PC-9 (cell line): ENCODE results near the gene NRG2. TPM values are rescaled to one million over a fixed set of nuclear protein-coding genes. Genes with fewer than 3 reads are reported as not detected.

ENCODE experiments used
- BruUV-seq: library from RNA; stranded (reverse); fragments of 400-500 nt; replicated peaks from 2 replicates; lab custom pipeline; 2021; lab: Mats Ljungman, UMichigan
- CTCF ChIA-PET: fragments of 300-600 bp; sonication (Branson Sonifier 250); formaldehyde crosslinking; loops from one replicate; lab custom pipeline; 2022; ENCODE audit warnings: antibody characterized with exemption; lab: Charles Lee
- POLR2A ChIA-PET: fragments of 300-600 bp; sonication (Branson Sonifier 250); formaldehyde crosslinking; loops from one replicate; lab custom pipeline; 2022; ENCODE audit warnings: antibody characterized with exemption; ENCODE audit not compliant: unreplicated experiment; lab: Charles Lee
- DNase-seq, 2 experiments: peaks; one replicate each; pipeline versions ENCODE4 v3.0.0 to v3.0.0-alpha.2; 2015 to 2022; ENCODE audit warnings: mixed read lengths in 1 of 2
- H2AFZ ChIP-seq: fragments of 200-600 bp; sonication (generic); 2 replicates; pipeline ENCODE4 v1.8.1; 2017; ENCODE audit warnings: antibody characterized with exemption
- H3F3A ChIP-seq: fragments of 200-600 bp; sonication (generic); 2 replicates; pipeline ENCODE4 v1.8.1; 2017; ENCODE audit warnings: antibody characterized with exemption, mild to moderate bottlenecking, low read depth; ENCODE audit not compliant: insufficient read depth
- H3K27ac ChIP-seq: fragments of 200-600 bp; sonication (generic); 2 replicates; pipeline ENCODE4 v1.6.1; 2016; ENCODE audit warnings: mixed run types
- H3K27me3 ChIP-seq: fragments of 200-600 bp; sonication (generic); 2 replicates; pipeline ENCODE4 v1.6.1; 2016; ENCODE audit warnings: low read depth, mixed run types; ENCODE audit not compliant: insufficient read depth
- H3K36me3 ChIP-seq: fragments of 200-600 bp; sonication (generic); 2 replicates; pipeline ENCODE4 v1.6.1; 2016; ENCODE audit warnings: low read depth, mixed run types
- H3K4me1 ChIP-seq: fragments of 200-600 bp; sonication (generic); replicated peaks from 2 replicates; pipeline ENCODE4 v1.6.1; 2016; ENCODE audit warnings: mixed run types; ENCODE audit not compliant: insufficient read depth
- H3K4me2 ChIP-seq: fragments of 200-600 bp; sonication (generic); 2 replicates; pipeline ENCODE4 v1.6.1; 2017; ENCODE audit warnings: mixed run types
- H3K4me3 ChIP-seq: fragments of 200-600 bp; sonication (generic); 2 replicates; pipeline ENCODE4 v1.6.1; 2016; ENCODE audit warnings: mixed run types
- H3K79me2 ChIP-seq: fragments of 200-600 bp; sonication (generic); 2 replicates; pipeline ENCODE4 v1.6.1; 2017; ENCODE audit warnings: low read depth, mixed run types
- H3K9me2 ChIP-seq: fragments of 200-600 bp; sonication (generic); 2 replicates; pipeline ENCODE4 v1.8.1; 2017; ENCODE audit warnings: mild to moderate bottlenecking; ENCODE audit not compliant: insufficient read depth
- H3K9me3 ChIP-seq: fragments of 200-600 bp; sonication (generic); 2 replicates; pipeline ENCODE4 v1.8.1; 2016; ENCODE audit warnings: low read depth; ENCODE audit not compliant: insufficient read depth
- H4K20me1 ChIP-seq: fragments of 200-600 bp; sonication (generic); 2 replicates; pipeline ENCODE4 v1.8.1; 2017; ENCODE audit not compliant: insufficient read depth
- EZH2 ChIP-seq: fragments of 200-600 bp; sonication (generic); IDR thresholded peaks from 2 replicates; pipeline ENCODE4 v1.8.0; 2017; ENCODE audit warnings: antibody characterized with exemption, low read depth
- intact Hi-C: fragments of 100-400 bp; cut with micrococcal nuclease; formaldehyde crosslinking; loops from one replicate; pipeline ENCODE4 v1.10.0; 2022; ENCODE audit not compliant: unreplicated experiment
- total RNA-seq: library from RNA; stranded (reverse); gene quantifications from 2 replicates; pipeline ENCODE4 v1.2.3, GENCODE V29; 2021
- TF ChIP-seq, protein P1 (sequence below): fragments of 200-600 bp; sonication (generic); conservative IDR thresholded peaks from 2 replicates; pipeline ENCODE4 v1.6.1; 2017; ENCODE audit warnings: mixed run types, antibody characterized with exemption, mild to moderate bottlenecking, moderate library complexity

Gene NRG2
- total RNA-seq, 1 experiment from 2014 or later, result not detected

DNA sequence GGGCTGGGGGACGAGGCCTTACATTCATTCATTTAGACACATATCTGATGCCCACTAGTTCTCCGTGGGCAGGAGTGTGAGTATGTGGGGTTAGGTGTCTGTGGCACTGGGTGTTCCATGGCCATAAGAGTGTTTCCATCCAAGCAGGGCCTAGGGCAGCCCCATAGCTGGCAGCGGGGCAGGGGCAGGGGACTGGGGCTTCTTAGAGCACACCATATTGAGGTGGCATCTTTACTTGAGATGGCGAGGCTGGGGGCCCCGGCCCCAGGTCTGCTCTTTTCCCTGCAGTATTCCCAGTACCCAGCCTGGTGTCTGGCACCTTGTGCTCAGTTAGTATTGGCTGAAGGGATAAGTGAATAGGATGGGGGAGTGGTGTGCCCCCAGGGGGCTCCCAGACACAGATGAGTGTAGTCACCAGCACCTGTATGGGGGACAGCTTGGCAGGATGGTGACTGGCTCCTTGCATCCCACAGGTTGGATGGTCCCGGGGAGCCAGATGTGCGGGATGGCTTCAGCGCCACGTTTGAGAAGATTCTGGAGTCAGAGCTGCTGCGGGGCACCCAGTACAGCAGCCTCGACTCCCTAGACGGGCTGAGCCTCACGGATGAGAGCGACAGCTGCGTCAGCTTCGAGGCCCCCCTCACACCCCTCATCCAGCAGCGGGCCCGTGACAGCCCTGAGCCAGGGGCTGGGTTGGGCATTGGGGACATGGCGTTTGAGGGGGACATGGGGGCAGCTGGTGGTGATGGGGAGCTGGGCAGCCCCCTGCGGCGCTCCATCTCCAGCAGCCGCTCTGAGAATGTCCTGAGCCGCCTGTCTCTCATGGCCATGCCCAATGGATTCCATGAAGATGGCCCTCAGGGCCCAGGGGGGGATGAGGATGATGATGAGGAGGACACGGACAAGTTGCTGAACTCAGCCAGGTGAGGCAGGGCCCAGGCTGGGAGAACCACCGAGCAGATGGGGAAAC, 230.0 kb downstream of the NRG2 start:
- H4K20me1 ChIP-seq, result no peaks in the 10 kb centered on the region
- no TSS peak for BruUV-seq
- intact Hi-C loops, result no loop called here
- ChIA-PET CTCF (interaction anchor here (0.8 kb wide), 1 partner anchor 308 kb away, joined by 3 read pairs; no protein-coding TSS in a partner anchor), POLR2A (no interaction called here)
- no peaks in the 10 kb centered on the region for H3K36me3 ChIP-seq
- TF ChIP-seq EZH2, result no peak
- TF ChIP-seq, protein P1, sequence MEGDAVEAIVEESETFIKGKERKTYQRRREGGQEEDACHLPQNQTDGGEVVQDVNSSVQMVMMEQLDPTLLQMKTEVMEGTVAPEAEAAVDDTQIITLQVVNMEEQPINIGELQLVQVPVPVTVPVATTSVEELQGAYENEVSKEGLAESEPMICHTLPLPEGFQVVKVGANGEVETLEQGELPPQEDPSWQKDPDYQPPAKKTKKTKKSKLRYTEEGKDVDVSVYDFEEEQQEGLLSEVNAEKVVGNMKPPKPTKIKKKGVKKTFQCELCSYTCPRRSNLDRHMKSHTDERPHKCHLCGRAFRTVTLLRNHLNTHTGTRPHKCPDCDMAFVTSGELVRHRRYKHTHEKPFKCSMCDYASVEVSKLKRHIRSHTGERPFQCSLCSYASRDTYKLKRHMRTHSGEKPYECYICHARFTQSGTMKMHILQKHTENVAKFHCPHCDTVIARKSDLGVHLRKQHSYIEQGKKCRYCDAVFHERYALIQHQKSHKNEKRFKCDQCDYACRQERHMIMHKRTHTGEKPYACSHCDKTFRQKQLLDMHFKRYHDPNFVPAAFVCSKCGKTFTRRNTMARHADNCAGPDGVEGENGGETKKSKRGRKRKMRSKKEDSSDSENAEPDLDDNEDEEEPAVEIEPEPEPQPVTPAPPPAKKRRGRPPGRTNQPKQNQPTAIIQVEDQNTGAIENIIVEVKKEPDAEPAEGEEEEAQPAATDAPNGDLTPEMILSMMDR, result no peak
- H3K4me1 ChIP-seq, result no peaks in the 10 kb centered on the region
- no peak overlapping the region for H3K27ac ChIP-seq
- no peak overlapping the region for H3K4me2 ChIP-seq
- no peaks in the 10 kb centered on the region for H3F3A ChIP-seq
- no peak for DNase-seq
- no peak overlapping the region for H2AFZ ChIP-seq
- no peaks in the 10 kb centered on the region for H3K79me2 ChIP-seq
- no peak overlapping the region for H3K4me3 ChIP-seq
- no peaks in the 10 kb centered on the region for H3K9me3 ChIP-seq
- no peaks in the 10 kb centered on the region for H3K9me2 ChIP-seq
- peaks cover 86% of the 10 kb centered on the region for H3K27me3 ChIP-seq

DNA sequence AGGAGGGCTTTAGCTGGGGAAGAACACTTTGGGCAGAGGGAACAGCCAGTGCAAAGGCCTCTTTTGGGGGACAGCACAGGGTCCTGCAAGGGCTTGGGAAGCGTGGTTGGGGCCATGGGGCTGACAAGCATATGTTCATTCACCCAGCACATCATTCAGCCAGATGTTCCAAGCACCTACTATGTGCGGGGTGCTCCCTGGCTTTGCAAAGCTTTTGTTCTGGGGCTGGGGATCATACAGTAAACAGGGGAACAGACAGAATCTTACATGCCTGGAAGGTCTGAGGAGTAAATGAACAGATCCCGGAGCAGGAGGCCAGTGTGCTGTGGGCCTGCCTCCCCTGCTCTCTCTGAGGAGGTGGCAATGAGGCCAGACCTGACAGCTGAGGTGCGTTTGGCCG, 230.8 kb downstream of the NRG2 start:
- Histone ChIP-seq H3K4me1 (no peaks in the 10 kb centered on the region), H3K4me2 (no peak overlapping the region), H4K20me1 (no peaks in the 10 kb centered on the region), H3K4me3 (no peak overlapping the region), H3K79me2 (no peaks in the 10 kb centered on the region), H3F3A (no peaks in the 10 kb centered on the region), H3K9me3 (no peaks in the 10 kb centered on the region), H3K36me3 (no peaks in the 10 kb centered on the region), H3K9me2 (no peaks in the 10 kb centered on the region), H2AFZ (no peak overlapping the region), H3K27ac (no peak overlapping the region), H3K27me3 (peaks cover 83% of the 10 kb centered on the region)
- intact Hi-C loops, result no loop called here
- DNase-seq, result no peak
- CTCF ChIA-PET, result interaction anchor here (0.8 kb wide), 1 partner anchor 308 kb away, joined by 3 read pairs; no protein-coding TSS in a partner anchor
- no TSS peak for BruUV-seq
- no peak for TF ChIP-seq EZH2
- TF ChIP-seq, protein P1, result no peak
- POLR2A ChIA-PET, result no interaction called here

DNA sequence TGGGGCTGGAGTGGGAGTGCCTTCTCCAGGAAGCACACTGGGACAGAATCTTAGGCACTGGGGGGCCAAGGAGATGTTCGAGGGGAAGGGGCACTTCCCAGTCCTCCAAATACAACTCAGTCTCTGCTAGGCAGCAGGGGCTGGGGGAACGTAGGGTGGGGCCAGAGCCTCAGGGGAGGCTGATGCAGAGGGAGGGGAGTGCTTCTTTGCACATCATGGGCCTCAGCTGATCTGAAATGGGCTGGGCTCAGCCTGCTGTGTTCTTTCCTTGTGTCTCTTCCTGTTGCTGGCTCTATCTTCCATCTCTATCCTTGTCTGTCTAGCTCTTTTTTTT, 231.9 kb downstream of the NRG2 start:
- BruUV-seq, result no TSS peak
- CTCF ChIA-PET, result no interaction called here
- intact Hi-C loops, result no loop called here

More for the DNA sequence above, 231.9 kb downstream of the NRG2 start:
- Histone ChIP-seq H3F3A (no peaks in the 10 kb centered on the region), H3K79me2 (no peaks in the 10 kb centered on the region), H3K27ac (no peak overlapping the region), H3K4me3 (no peak overlapping the region), H4K20me1 (no peaks in the 10 kb centered on the region), H2AFZ (no peak overlapping the region), H3K4me2 (no peak overlapping the region), H3K27me3 (peaks cover 74% of the 10 kb centered on the region), H3K9me3 (no peaks in the 10 kb centered on the region), H3K4me1 (no peaks in the 10 kb centered on the region), H3K9me2 (no peaks in the 10 kb centered on the region), H3K36me3 (no peaks in the 10 kb centered on the region)
- DNase-seq, result no peak
- POLR2A ChIA-PET, result no interaction called here
- TF ChIP-seq, protein P1, result no peak
- TF ChIP-seq EZH2, result no peak
